ENCODE data around the gene FAM181B.

GRCh38 chr11:82714346-82715174 is 19.1 kb downstream of the FAM181B start:
- TF ChIP-seq CTCF (IDR thresholded peaks at IDR 0.05; ENCODE audit: poor library complexity) (no peak), EZH2 (IDR thresholded peaks at IDR 0.05; ENCODE audit: borderline replicate concordance) (no peak), EZH2phosphoT487 (IDR thresholded peaks at IDR 0.05; ENCODE audit: low read depth, severe bottlenecking, unreplicated experiment) (no peak)

All from hepatocyte (in vitro differentiated cells).